IMR-90 (cell line): ENCODE measurements around the gene ADM5. TPM values are rescaled to one million over a fixed set of nuclear protein-coding genes. Genes with fewer than 3 reads are reported as not detected.

Source experiments
- ATAC-seq: fragments of 200-7000 bp; cut with Tn5 transposase; 2 replicates; pipeline ENCODE4 v1.9.1; 2020; ENCODE audit warnings: low read depth, mild to moderate bottlenecking, moderate library complexity
- BruUV-seq: library from RNA; stranded (reverse); fragments of 400-500 nt; replicated peaks from 2 replicates; lab custom pipeline; 2021; lab: Mats Ljungman, UMichigan
- CTCF ChIA-PET: fragments of 300-600 bp; formaldehyde crosslinking; extraction: SDS; loops from one replicate; lab custom pipeline; 2021; ENCODE audit warnings: antibody characterized with exemption; lab: Yijun Ruan, JAX
- POLR2A ChIA-PET: fragments of 300-600 bp; sonication (Branson Sonifier 250); formaldehyde crosslinking; loops from one replicate; lab custom pipeline; 2022; ENCODE audit warnings: antibody characterized with exemption; ENCODE audit not compliant: unreplicated experiment; lab: Charles Lee
- DNase-seq: peaks from one replicate; pipeline ENCODE4 v3.0.0; 2013
- H2AFZ ChIP-seq: replicated peaks from 2 replicates; pipeline ENCODE3; 2013; ENCODE audit warnings: low read length, mild to moderate bottlenecking; ENCODE audit not compliant: poor library complexity
- H2AK5ac ChIP-seq: 2 replicates; pipeline ENCODE4 v1.6.1; 2013; ENCODE audit warnings: low read depth, low read length, inconsistent platforms
- H2AK9ac ChIP-seq: replicated peaks from 2 replicates; pipeline ENCODE3; 2013; ENCODE audit warnings: mild to moderate bottlenecking, low read depth, low read length, moderate library complexity; ENCODE audit not compliant: poor library complexity
- H2BK120ac ChIP-seq: 2 replicates; pipeline ENCODE4 v1.6.1; 2013; ENCODE audit warnings: low read depth, low read length, inconsistent platforms
- H2BK15ac ChIP-seq: 3 replicates; pipeline ENCODE4 v1.6.1; 2013; ENCODE audit warnings: low read depth, low read length, inconsistent platforms
- H2BK20ac ChIP-seq: 2 replicates; pipeline ENCODE4 v1.6.1; 2013; ENCODE audit warnings: low read depth, mild to moderate bottlenecking, inconsistent platforms, low read length, moderate library complexity
- H2BK5ac ChIP-seq: 2 replicates; pipeline ENCODE4 v1.6.1; 2013; ENCODE audit warnings: mild to moderate bottlenecking, low read depth, low read length, inconsistent platforms; ENCODE audit not compliant: poor library complexity, severe bottlenecking
- H3K14ac ChIP-seq: replicated peaks from 2 replicates; pipeline ENCODE4 v1.6.1; 2013; ENCODE audit warnings: low read depth, low read length, inconsistent platforms
- H3K18ac ChIP-seq: 2 replicates; pipeline ENCODE4 v1.6.1; 2013; ENCODE audit warnings: low read depth, low read length, control low read depth
- H3K23ac ChIP-seq: 2 replicates; pipeline ENCODE4 v1.6.1; 2013; ENCODE audit warnings: low read depth, low read length, inconsistent platforms
- H3K27ac ChIP-seq: 2 replicates; pipeline ENCODE4 v1.5.1; 2013; ENCODE audit warnings: mild to moderate bottlenecking, control low read depth, low read length; ENCODE audit not compliant: insufficient read depth
- H3K27me3 ChIP-seq: 2 replicates; pipeline ENCODE4 v1.6.1; 2013; ENCODE audit warnings: low read length; ENCODE audit not compliant: control insufficient read depth, insufficient read depth
- H3K36me3 ChIP-seq: 2 replicates; pipeline ENCODE4 v1.6.1; 2013; ENCODE audit warnings: low read length, mixed read lengths; ENCODE audit not compliant: control insufficient read depth, insufficient read depth
- H3K4ac ChIP-seq: 2 replicates; pipeline ENCODE4 v1.6.1; 2013; ENCODE audit warnings: low read depth, low read length, inconsistent platforms
- H3K4me1 ChIP-seq: 2 replicates; pipeline ENCODE4 v1.6.1; 2013; ENCODE audit warnings: low read length, mixed read lengths; ENCODE audit not compliant: control insufficient read depth, insufficient read depth
- H3K4me2 ChIP-seq: 2 replicates; pipeline ENCODE4 v1.6.1; 2013; ENCODE audit warnings: low read depth, mild to moderate bottlenecking, control low read depth, low read length, moderate library complexity
- H3K4me3 ChIP-seq: 2 replicates; pipeline ENCODE4 v1.5.1; 2013; ENCODE audit warnings: low read depth, mild to moderate bottlenecking, control low read depth, low read length, moderate library complexity; ENCODE audit not compliant: insufficient read depth
- H3K56ac ChIP-seq: 2 replicates; pipeline ENCODE4 v1.6.1; 2013; ENCODE audit warnings: low read length, inconsistent platforms; ENCODE audit not compliant: insufficient read depth; ENCODE audit errors: extremely low read depth
- H3K79me1 ChIP-seq, 2 experiments: 2 replicates each; pipeline ENCODE4 v1.6.1; 2013; ENCODE audit warnings: low read length in 2 of 2, inconsistent platforms in 1 of 2, low read depth in 1 of 2
- H3K9ac ChIP-seq: 2 replicates; pipeline ENCODE4 v1.6.1; 2013; ENCODE audit warnings: low read depth, low read length, control low read depth
- H3K9me1 ChIP-seq: 2 replicates; pipeline ENCODE4 v1.6.1; 2013; ENCODE audit warnings: low read length, inconsistent platforms; ENCODE audit not compliant: insufficient read depth
- H3K9me3 ChIP-seq: 2 replicates; pipeline ENCODE4 v1.6.1; 2013; ENCODE audit warnings: low read length; ENCODE audit not compliant: control insufficient read depth, insufficient read depth
- H4K20me1 ChIP-seq: 2 replicates; pipeline ENCODE4 v1.6.1; 2013; ENCODE audit warnings: low read length, inconsistent platforms; ENCODE audit not compliant: insufficient read depth
- H4K5ac ChIP-seq: 2 replicates; pipeline ENCODE4 v1.6.1; 2013; ENCODE audit warnings: mild to moderate bottlenecking, low read depth, low read length, control low read depth
- H4K8ac ChIP-seq, 2 experiments: 2 replicates each; pipeline ENCODE4 v1.6.1; 2013; ENCODE audit warnings: low read depth in 2 of 2, low read length in 2 of 2, control low read depth in 1 of 2, inconsistent platforms in 1 of 2
- H4K91ac ChIP-seq: 2 replicates; pipeline ENCODE4 v1.6.1; 2013; ENCODE audit warnings: low read depth, low read length, inconsistent platforms; ENCODE audit not compliant: insufficient read depth
- BHLHE40 ChIP-seq: fragments of 150-350 bp; IDR thresholded peaks from 2 replicates; pipeline ENCODE4 v1.6.1; 2016; ENCODE audit warnings: mild to moderate bottlenecking, low read depth, low read length
- CEBPB ChIP-seq: IDR thresholded peaks from 2 replicates; pipeline ENCODE4 v1.6.1; 2012; ENCODE audit warnings: low read depth, low read length, improper control_type of control experiment
- FOS ChIP-seq: fragments of 150-350 bp; IDR thresholded peaks from 2 replicates; pipeline ENCODE4 v1.6.1; 2016; ENCODE audit warnings: low read depth, low read length
- MAFK ChIP-seq: IDR thresholded peaks from 2 replicates; pipeline ENCODE4 v1.6.1; 2012; ENCODE audit warnings: low read depth, low read length, improper control_type of control experiment
- MAZ ChIP-seq: IDR thresholded peaks from 2 replicates; pipeline ENCODE4 v1.6.1; 2012; ENCODE audit warnings: low read depth, mild to moderate bottlenecking, low read length, improper control_type of control experiment, moderate library complexity, borderline replicate concordance
- NFE2L2 ChIP-seq: fragments of 150-350 bp; IDR thresholded peaks from 2 replicates; pipeline ENCODE4 v1.6.1; 2016; ENCODE audit warnings: low read depth, mild to moderate bottlenecking, low read length
- POLR2A ChIP-seq: IDR thresholded peaks from 2 replicates; pipeline ENCODE4 v1.6.1; 2012; ENCODE audit warnings: mild to moderate bottlenecking, low read depth, low read length
- RCOR1 ChIP-seq: IDR thresholded peaks from 2 replicates; pipeline ENCODE4 v1.6.1; 2012; ENCODE audit warnings: mild to moderate bottlenecking, low read length, improper control_type of control experiment; ENCODE audit not compliant: insufficient replicate concordance
- SMC3 ChIP-seq: fragments of 150-350 bp; IDR thresholded peaks from 2 replicates; pipeline ENCODE4 v1.6.1; 2016; ENCODE audit warnings: low read depth, mild to moderate bottlenecking, antibody characterized with exemption, low read length, moderate library complexity
- WGBS, 2 experiments: methylation state at CpG; one replicate each; pipeline versions ENCODE4 v1.1.5 to v1.1.7; 2013; ENCODE audit warnings: missing lambda C conversion rate in 2 of 2; ENCODE audit not compliant: insufficient read length in 1 of 2; ENCODE audit errors: extremely low coverage in 2 of 2; 5-methylcytosine and 5-hydroxymethylcytosine counted together
- dilution Hi-C: fragments of 300-500 bp; cut with HindIII; formaldehyde crosslinking; loops from one replicate; pipeline ENCODE4 v1.14.3; 2018; ENCODE audit warnings: low sequenced_read_pairs; ENCODE audit not compliant: unreplicated experiment
- in situ Hi-C: fragments of 300-500 bp; cut with MboI; formaldehyde crosslinking; loops from 3 replicates; pipeline ENCODE4 v1.14.3; 2019; ENCODE audit warnings: low sequenced_read_pairs, inconsistent platforms, mixed read lengths
- intact Hi-C: fragments of 100-400 bp; cut with micrococcal nuclease; formaldehyde crosslinking; loops from 2 replicates; pipeline ENCODE4 v1.10.0; 2022
- polyA plus RNA-seq, 3 experiments: library from polyadenylated mRNA; depleted of rRNA; stranded (reverse); fragments of >200 nt; gene quantifications; 2 replicates each; pipeline ENCODE4 v1.2.3, GENCODE V29; 2012; ENCODE audit warnings: low replicate concordance in 1 of 3
- total RNA-seq: library from RNA; depleted of rRNA; stranded (reverse); fragments of >200 nt; gene quantifications from 2 replicates; pipeline ENCODE4 v1.2.3, GENCODE V29; 2012
- TF ChIP-seq, protein P1 (sequence below): conservative IDR thresholded peaks from 2 replicates; pipeline ENCODE4 v1.5.1; 2012; ENCODE audit warnings: mild to moderate bottlenecking, low read depth, low read length, improper control_type of control experiment

Gene ADM5
- total and polyA plus RNA-seq, 2 of the 4 experiments (the other 2 are of a cell fraction), result 0.18 to 0.99 TPM

DNA sequence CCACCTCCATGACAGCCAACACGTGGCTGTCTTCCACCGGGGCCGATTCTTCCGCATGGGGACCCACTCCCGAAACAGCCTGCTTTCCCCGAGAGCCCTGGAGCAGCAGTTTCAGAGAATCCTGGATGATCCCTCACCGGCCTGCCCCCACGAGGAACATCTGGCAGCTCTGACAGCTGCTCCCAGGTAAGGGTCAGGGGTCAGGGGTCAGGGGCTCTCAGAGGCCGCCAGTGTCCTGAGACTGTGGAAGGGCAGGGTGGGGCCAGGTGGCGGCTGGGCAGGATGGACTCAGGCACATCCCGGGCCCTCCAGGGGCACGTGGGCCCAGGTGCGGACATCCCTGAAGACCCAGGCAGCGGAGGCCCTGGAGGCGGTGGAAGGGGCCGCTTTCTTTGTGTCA is 16.5 kb downstream of the ADM5 start:
- Histone ChIP-seq H2BK120ac (no peak overlapping the region), H3K4me2 (no peak overlapping the region), H4K20me1 (no peaks in the 10 kb centered on the region), H2BK15ac (no peak overlapping the region), H3K23ac (no peak overlapping the region), H3K36me3 (peaks cover 39% of the 10 kb centered on the region), H2AK9ac (no peak overlapping the region), H4K91ac (no peak overlapping the region), H3K79me1 (no peaks in the 10 kb centered on the region), H2AK5ac (no peak overlapping the region), H4K5ac (no peak overlapping the region), H3K14ac (no peak overlapping the region), H3K4me3 (no peak overlapping the region), H3K18ac (no peak overlapping the region), H3K56ac (no peak overlapping the region), H3K4me1 (peaks cover 2% of the 10 kb centered on the region; the same call in 1 of the 2 replicates), H3K9me3 (no peaks in the 10 kb centered on the region), H4K8ac (no peak overlapping the region), H2AFZ (no peak overlapping the region), H2BK20ac (no peak overlapping the region), H3K27me3 (no peaks in the 10 kb centered on the region), H3K9me1 (0 out of 2 replicates have a peak, but pooled peaks cover 2% of the 10 kb centered on the region), H2BK5ac (no peak overlapping the region), H3K27ac (no peak overlapping the region), H3K9ac (no peak overlapping the region), H3K4ac (no peak overlapping the region)
- no peak for TF ChIP-seq MAZ
- no peak for TF ChIP-seq POLR2A
- TF ChIP-seq MAFK, result no peak
- TF ChIP-seq FOS, result no peak
- no peak for TF ChIP-seq CEBPB
- no peak for TF ChIP-seq RCOR1
- TF ChIP-seq SMC3, result no peak
- TF ChIP-seq NFE2L2, result no peak
- TF ChIP-seq BHLHE40, result no peak
- TF ChIP-seq, protein P1, sequence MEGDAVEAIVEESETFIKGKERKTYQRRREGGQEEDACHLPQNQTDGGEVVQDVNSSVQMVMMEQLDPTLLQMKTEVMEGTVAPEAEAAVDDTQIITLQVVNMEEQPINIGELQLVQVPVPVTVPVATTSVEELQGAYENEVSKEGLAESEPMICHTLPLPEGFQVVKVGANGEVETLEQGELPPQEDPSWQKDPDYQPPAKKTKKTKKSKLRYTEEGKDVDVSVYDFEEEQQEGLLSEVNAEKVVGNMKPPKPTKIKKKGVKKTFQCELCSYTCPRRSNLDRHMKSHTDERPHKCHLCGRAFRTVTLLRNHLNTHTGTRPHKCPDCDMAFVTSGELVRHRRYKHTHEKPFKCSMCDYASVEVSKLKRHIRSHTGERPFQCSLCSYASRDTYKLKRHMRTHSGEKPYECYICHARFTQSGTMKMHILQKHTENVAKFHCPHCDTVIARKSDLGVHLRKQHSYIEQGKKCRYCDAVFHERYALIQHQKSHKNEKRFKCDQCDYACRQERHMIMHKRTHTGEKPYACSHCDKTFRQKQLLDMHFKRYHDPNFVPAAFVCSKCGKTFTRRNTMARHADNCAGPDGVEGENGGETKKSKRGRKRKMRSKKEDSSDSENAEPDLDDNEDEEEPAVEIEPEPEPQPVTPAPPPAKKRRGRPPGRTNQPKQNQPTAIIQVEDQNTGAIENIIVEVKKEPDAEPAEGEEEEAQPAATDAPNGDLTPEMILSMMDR, result no peak
- in situ Hi-C loops (no loop called here), dilution Hi-C loops (no loop called here), intact Hi-C loops (no loop called here)
- no TSS peak for BruUV-seq
- 91% methylated on average over 7 of the region's 16 CpGs; no CpG with 5 or more reads in 1 of the 2 experiments for WGBS, 2 experiments
- no peak for ATAC-seq
- POLR2A ChIA-PET, result no interaction called here
- no peak for DNase-seq
- CTCF ChIA-PET, result no interaction called here
